Keratinocyte (primary cell): ENCODE data around the gene DENND2C. TPM values are rescaled to one million over a fixed set of nuclear protein-coding genes. Genes with fewer than 3 reads are reported as not detected.

ENCODE experiments used
- DNase-seq: peaks from one replicate; pipeline ENCODE4 v3.0.0-alpha.2; 2011; ENCODE audit warnings: low read depth, missing footprints, low spot score
- FAIRE-seq: peaks from 2 replicates; lab custom pipeline; 2011; peaks lifted over from hg19 to GRCh38; lab: Jason Lieb, UNC
- H2AFZ ChIP-seq: 2 replicates; pipeline ENCODE4 v1.6.0; 2012; ENCODE audit warnings: low read length, control low read depth, inconsistent platforms; ENCODE audit not compliant: control insufficient read depth
- H3K27ac ChIP-seq: 2 replicates; pipeline ENCODE4 v1.5.1; 2011; ENCODE audit warnings: low read length; ENCODE audit not compliant: control insufficient read depth, insufficient read depth
- H3K27me3 ChIP-seq: 3 replicates; pipeline ENCODE4 v1.6.0; 2011; ENCODE audit warnings: low read length; ENCODE audit not compliant: control insufficient read depth, insufficient read depth; ENCODE audit errors: extremely low read depth
- H3K36me3 ChIP-seq, 2 experiments: 2 replicates in 1 of 2; 3 replicates in 1 of 2; pipeline ENCODE4 v1.5.1; 2011; ENCODE audit warnings: low read length in 2 of 2, mild to moderate bottlenecking in 1 of 2; ENCODE audit not compliant: control insufficient read depth in 2 of 2, insufficient read depth in 2 of 2; ENCODE audit errors: extremely low read depth in 1 of 2
- H3K4me1 ChIP-seq: 3 replicates; pipeline ENCODE4 v1.5.1; 2011; ENCODE audit warnings: low read length; ENCODE audit not compliant: control insufficient read depth, insufficient read depth; ENCODE audit errors: extremely low read depth
- H3K4me2 ChIP-seq: 3 replicates; pipeline ENCODE4 v1.6.0; 2011; ENCODE audit warnings: low read depth, low read length; ENCODE audit not compliant: control insufficient read depth, insufficient read depth; ENCODE audit errors: extremely low read depth
- H3K4me3 ChIP-seq, 3 experiments: fragments of 200-600 bp in 1 of 3; sonication (generic) in 1 of 3; 2 replicates in 2 of 3; 3 replicates in 1 of 3; pipeline ENCODE4 v1.5.1; 2011 to 2016; ENCODE audit warnings: low read length in 3 of 3, mild to moderate bottlenecking in 3 of 3, control low read depth in 2 of 3, inconsistent platforms in 1 of 3, low read depth in 1 of 3, mixed read lengths in 1 of 3, mixed run types in 1 of 3, moderate library complexity in 1 of 3; ENCODE audit not compliant: control insufficient read depth in 2 of 3, insufficient read depth in 2 of 3; ENCODE audit errors: extremely low read depth in 1 of 3
- H3K79me2 ChIP-seq: 2 replicates; pipeline ENCODE4 v1.6.0; 2012; ENCODE audit warnings: low read length; ENCODE audit not compliant: control insufficient read depth, insufficient read depth
- H3K9ac ChIP-seq: 3 replicates; pipeline ENCODE4 v1.6.0; 2011; ENCODE audit warnings: low read length; ENCODE audit not compliant: control insufficient read depth, insufficient read depth; ENCODE audit errors: extremely low read depth
- H3K9me1 ChIP-seq: 3 replicates; pipeline ENCODE4 v1.6.0; 2011; ENCODE audit warnings: low read length; ENCODE audit not compliant: control insufficient read depth, insufficient read depth; ENCODE audit errors: extremely low read depth
- H3K9me3 ChIP-seq: 2 replicates; pipeline ENCODE4 v1.5.1; 2012; ENCODE audit warnings: low read depth, low read length; ENCODE audit not compliant: control insufficient read depth
- H4K20me1 ChIP-seq: 3 replicates; pipeline ENCODE4 v1.6.0; 2011; ENCODE audit warnings: low read length; ENCODE audit not compliant: control insufficient read depth, insufficient read depth; ENCODE audit errors: extremely low read depth
- CTCF ChIP-seq, 3 experiments: IDR thresholded peaks in 1 of 3; conservative IDR thresholded peaks in 1 of 3; optimal IDR thresholded peaks in 1 of 3; 2 replicates in 2 of 3; 3 replicates in 1 of 3; pipeline versions ENCODE3 to v1.5.1; 2011; ENCODE audit warnings: low read length in 3 of 3, mild to moderate bottlenecking in 3 of 3, moderate library complexity in 2 of 3, control low read depth in 1 of 3, inconsistent platforms in 1 of 3; ENCODE audit not compliant: insufficient read depth in 2 of 3; ENCODE audit errors: extremely low read depth in 1 of 3
- EZH2 ChIP-seq: IDR thresholded peaks from one replicate; pipeline ENCODE4 v1.6.1; 2012; ENCODE audit warnings: inconsistent platforms, mild to moderate bottlenecking, low read length, moderate library complexity
- dilution Hi-C: fragments of 300-500 bp; cut with MboI; formaldehyde crosslinking; loops from one replicate; pipeline ENCODE4 v1.7.0; 2020; ENCODE audit warnings: low sequenced_read_pairs; ENCODE audit not compliant: extremely low pct_ligation_motif_present
- polyA plus RNA-seq, 5 experiments: library from polyadenylated mRNA; depleted of rRNA in 3 of 5; stranded (reverse) in 3 of 5; stranded (forward) in 1 of 5; unstranded in 1 of 5; fragments of >200 nt; gene quantifications; 1 replicate in 1 of 5; 2 replicates in 3 of 5; 3 replicates in 1 of 5; pipeline versions ENCODE4 v1.2.1 to v1.2.3, GENCODE V29; 2011 to 2012; ENCODE audit warnings: missing spikeins in 2 of 5, low read depth in 1 of 5, low replicate concordance in 1 of 5

DENND2C gene
- polyA plus RNA-seq, 1 donor (not counting 4 experiments of a cell fraction or from before 2014, with no cell fraction given), result 9.5 TPM

- dilution Hi-C loops, result no loop called here
- H3K9me1 ChIP-seq, result no peaks in the 10 kb centered on the region
- no peak for FAIRE-seq
- H3K36me3 ChIP-seq, result peaks cover 6 to 14% of the 10 kb centered on the region in 2 experiments
- no peak overlapping the region for H3K27ac ChIP-seq
- TF ChIP-seq CTCF (optimal IDR thresholded peaks at IDR 0.05 in 1 of 3, IDR thresholded peaks at IDR 0.05 in 1 of 3, conservative IDR thresholded peaks at IDR 0.05 in 1 of 3; ENCODE audit: extremely low read depth in 1 of 3, insufficient read depth in 2 of 3, low read length in 3 of 3) (no peak), EZH2 (no peak)
- H3K79me2 ChIP-seq, result no peaks in the 10 kb centered on the region
- H3K4me1 ChIP-seq, result peaks cover 8% of the 10 kb centered on the region
- H2AFZ ChIP-seq, result no peak overlapping the region
- H3K4me2 ChIP-seq, result no peak overlapping the region
- H3K9me3 ChIP-seq, result no peaks in the 10 kb centered on the region
- no peaks in the 10 kb centered on the region for H3K27me3 ChIP-seq
- H4K20me1 ChIP-seq, result no peaks in the 10 kb centered on the region
- no peak for DNase-seq
- H3K9ac ChIP-seq, result no peak overlapping the region
- H3K4me3 ChIP-seq, result no peak overlapping the region
These were observed 83.3 kb downstream of the DENND2C start for GRCh38 chr1:114586513-114587047.

- Histone ChIP-seq H2AFZ (no peak overlapping the region), H3K9me3 (no peaks in the 10 kb centered on the region), H3K79me2 (peaks cover 11% of the 10 kb centered on the region), H3K27me3 (no peaks in the 10 kb centered on the region), H3K4me3 (no peak overlapping the region), H3K27ac (no peak overlapping the region), H3K4me2 (no peak overlapping the region), H3K9me1 (no peaks in the 10 kb centered on the region), H3K4me1 (peaks cover 14% of the 10 kb centered on the region), H4K20me1 (no peaks in the 10 kb centered on the region), H3K36me3 (peaks cover 6 to 12% of the 10 kb centered on the region in 2 experiments), H3K9ac (no peak overlapping the region)
- dilution Hi-C loops, result no loop called here
- DNase-seq (no peak), FAIRE-seq (no peak)
- TF ChIP-seq EZH2 (no peak), CTCF (optimal IDR thresholded peaks at IDR 0.05 in 1 of 3, IDR thresholded peaks at IDR 0.05 in 1 of 3, conservative IDR thresholded peaks at IDR 0.05 in 1 of 3; ENCODE audit: extremely low read depth in 1 of 3, insufficient read depth in 2 of 3, low read length in 3 of 3) (no peak)
These were observed 84.6 kb downstream of the DENND2C start for GRCh38 chr1:114585231-114585630.
